GM12878 (cell line): ENCODE measurements around the gene PODN. TPM values are rescaled to one million over a fixed set of nuclear protein-coding genes. Genes with fewer than 3 reads are reported as not detected.

Experiments used
- ATAC-seq: fragments of 200-7000 bp; cut with Tn5 transposase; 3 replicates; pipeline ENCODE4 v1.9.1; 2020; ENCODE audit warnings: mild to moderate bottlenecking, moderate library complexity
- BruUV-seq: library from RNA; stranded (reverse); fragments of 400-500 nt; replicated peaks from 2 replicates; lab custom pipeline; 2021; lab: Mats Ljungman, UMichigan
- CTCF ChIA-PET: fragments of 300-600 bp; sonication (Branson Sonifier 250); formaldehyde crosslinking; extraction: SDS; loops from one replicate; lab custom pipeline; 2021; ENCODE audit warnings: inconsistent platforms; lab: Yijun Ruan, JAX
- POLR2A ChIA-PET: fragments of 350-600 bp; formaldehyde crosslinking; extraction: SDS; loops from one replicate; lab custom pipeline; 2021; ENCODE audit warnings: inconsistent platforms; lab: Charles Lee
- RAD21 ChIA-PET: fragments of 300-600 bp; sonication (Branson Sonifier 250); formaldehyde crosslinking; loops from one replicate; lab custom pipeline; 2023; ENCODE audit warnings: antibody characterized with exemption; ENCODE audit not compliant: unreplicated experiment; lab: Charles Lee
- SMC1A ChIA-PET: fragments of 300-600 bp; sonication (Branson Sonifier 250); formaldehyde crosslinking; loops from one replicate; lab custom pipeline; 2023; ENCODE audit not compliant: unreplicated experiment, uncharacterized antibody; lab: Charles Lee
- DNase-seq: peaks from one replicate; pipeline ENCODE4 v3.0.0-alpha.2; 2011; ENCODE audit warnings: low read depth, low spot score
- FAIRE-seq: peaks from 3 replicates; lab custom pipeline; 2011; peaks lifted over from hg19 to GRCh38; lab: Jason Lieb, UNC
- H2AFZ ChIP-seq: 2 replicates; pipeline ENCODE4 v1.6.0; 2011; ENCODE audit warnings: low read depth, low read length, control low read depth; ENCODE audit not compliant: control insufficient read depth
- H3K27ac ChIP-seq: 2 replicates; pipeline ENCODE4 v1.5.1; 2011; ENCODE audit warnings: control low read depth; ENCODE audit not compliant: control insufficient read depth, insufficient read depth
- H3K27me3 ChIP-seq, 2 experiments: replicated peaks in 1 of 2; 2 replicates each; pipeline versions ENCODE4 v1.6.0 to v1.6.1; 2011; ENCODE audit warnings: low read length in 1 of 2; ENCODE audit not compliant: control insufficient read depth in 2 of 2, insufficient read depth in 2 of 2
- H3K36me3 ChIP-seq, 2 experiments: 2 replicates each; pipeline ENCODE4 v1.5.1; 2011; ENCODE audit warnings: low read length in 1 of 2; ENCODE audit not compliant: control insufficient read depth in 2 of 2, insufficient read depth in 2 of 2
- H3K4me1 ChIP-seq: 2 replicates; pipeline ENCODE4 v1.6.1; 2011; ENCODE audit warnings: mild to moderate bottlenecking, low read length, moderate library complexity, mixed read lengths; ENCODE audit not compliant: control insufficient read depth, insufficient read depth
- H3K4me2 ChIP-seq: 2 replicates; pipeline ENCODE4 v1.6.0; 2011; ENCODE audit warnings: control low read depth; ENCODE audit not compliant: control insufficient read depth, insufficient read depth
- H3K4me3 ChIP-seq: fragments of 200-600 bp; sonication (generic); 2 replicates; pipeline ENCODE4 v1.5.1; 2016
- H3K79me2 ChIP-seq: 2 replicates; pipeline ENCODE4 v1.6.0; 2011; ENCODE audit warnings: low read length; ENCODE audit not compliant: control insufficient read depth, insufficient read depth
- H3K9ac ChIP-seq: 2 replicates; pipeline ENCODE4 v1.8.0; 2011; ENCODE audit warnings: low read length, control low read depth, mixed read lengths; ENCODE audit not compliant: control insufficient read depth, insufficient read depth
- H3K9me3 ChIP-seq: replicated peaks from 3 replicates; pipeline ENCODE4 v1.5.1; 2011; ENCODE audit warnings: mild to moderate bottlenecking, low read length; ENCODE audit not compliant: control insufficient read depth, insufficient read depth
- H4K20me1 ChIP-seq: 2 replicates; pipeline ENCODE4 v1.6.0; 2011; ENCODE audit not compliant: control insufficient read depth, insufficient read depth
- BCL11A ChIP-seq: IDR thresholded peaks from 2 replicates; pipeline ENCODE4 v1.6.1; 2011; ENCODE audit warnings: low read depth, low read length
- E2F4 ChIP-seq: IDR thresholded peaks from 2 replicates; pipeline ENCODE4 v1.6.1; 2012; ENCODE audit warnings: low read depth, low read length, improper control_type of control experiment
- GABPA ChIP-seq: IDR thresholded peaks from 2 replicates; pipeline ENCODE4 v1.6.1; 2014; ENCODE audit warnings: antibody characterized with exemption, low read depth, mild to moderate bottlenecking, inconsistent platforms
- HSF1 ChIP-seq: fragments of 150-350 bp; IDR thresholded peaks from 2 replicates; pipeline ENCODE4 v1.6.1; 2014; ENCODE audit warnings: mild to moderate bottlenecking, low read depth, low read length
- IKZF1 ChIP-seq: fragments of 450-650 bp; conservative IDR thresholded peaks from 2 replicates; pipeline ENCODE4 v1.6.1; 2017; ENCODE audit warnings: antibody characterized with exemption, mild to moderate bottlenecking
- MAX ChIP-seq: IDR thresholded peaks from 2 replicates; pipeline ENCODE4 v1.6.1; 2012; ENCODE audit warnings: low read depth, low read length, improper control_type of control experiment
- NRF1 ChIP-seq: conservative IDR thresholded peaks from 2 replicates; pipeline ENCODE4 v1.6.1; 2011; ENCODE audit warnings: mild to moderate bottlenecking, low read depth, low read length, improper control_type of control experiment
- POLR2AphosphoS5 ChIP-seq: IDR thresholded peaks from 2 replicates; pipeline ENCODE4 v1.6.1; 2011; ENCODE audit warnings: mild to moderate bottlenecking, low read length, inconsistent platforms
- SKIL ChIP-seq: fragments of 450-650 bp; IDR thresholded peaks from 2 replicates; pipeline ENCODE4 v1.6.1; 2017; ENCODE audit warnings: mild to moderate bottlenecking, low read depth, inconsistent platforms; ENCODE audit not compliant: poor library complexity, severe bottlenecking
- SP1 ChIP-seq: IDR thresholded peaks from one replicate; pipeline ENCODE4 v1.6.1; 2011; ENCODE audit warnings: low read depth, low read length
- YBX1 ChIP-seq: fragments of 450-650 bp; IDR thresholded peaks from 2 replicates; pipeline ENCODE4 v1.6.1; 2016; ENCODE audit warnings: antibody characterized with exemption
- ZBED1 ChIP-seq: IDR thresholded peaks from 2 replicates; pipeline ENCODE4 v1.6.1; 2016; ENCODE audit warnings: borderline replicate concordance
- WGBS: methylation state at CpG from one replicate; pipeline ENCODE4 v1.1.6; 2016; ENCODE audit warnings: low lambda C conversion rate; ENCODE audit not compliant: insufficient replicate concordance, insufficient coverage; ENCODE audit errors: missing lambda C conversion rate; 5-methylcytosine and 5-hydroxymethylcytosine counted together
- in situ Hi-C: fragments of 300-500 bp; cut with MboI; formaldehyde crosslinking; loops from 9 replicates; pipeline ENCODE4 v1.14.3; 2018; ENCODE audit warnings: mixed read lengths
- intact Hi-C: fragments of 100-400 bp; cut with micrococcal nuclease; formaldehyde crosslinking; loops from one replicate; pipeline ENCODE4 v1.14.2; 2022; ENCODE audit not compliant: unreplicated experiment
- polyA plus RNA-seq, 11 experiments: library from polyadenylated mRNA; depleted of rRNA in 4 of 11; unstranded in 6 of 11; stranded (reverse) in 5 of 11; fragments of >200 nt; fragmentation: Nextera tagmentation in 4 of 11; fragmentation: Illumina TruSeq in 1 of 11; extraction: Ambion mirVana in 4 of 11; extraction: Trizol in 1 of 11; gene quantifications; 1 replicate in 1 of 11; 2 replicates in 10 of 11; pipeline versions ENCODE4 v1.2.1 to v1.2.3, GENCODE V29; 2011 to 2016; ENCODE audit warnings: inconsistent platforms in 2 of 11, missing spikeins in 2 of 11, low read depth in 1 of 11
- total RNA-seq, 4 experiments: library from RNA; depleted of rRNA in 3 of 4; stranded (reverse); fragments of >200 nt in 3 of 4; fragmentation: Illumina TruSeq in 1 of 4; extraction: Trizol in 1 of 4; gene quantifications; 2 replicates each; pipeline versions ENCODE4 v1.2.1 to v1.2.3, GENCODE V29; 2013 to 2021

The PODN gene
- total and polyA plus RNA-seq, 10 of the 15 experiments (the other 5 are each of a cell fraction or from before 2014, with no cell fraction given) = 0.10 TPM; not detected in 9

- no peak for TF ChIP-seq BCL11A
- no peak for TF ChIP-seq POLR2AphosphoS5
- no peak for TF ChIP-seq IKZF1
- no peak for TF ChIP-seq ZBED1
- TF ChIP-seq YBX1 = no peak
- TF ChIP-seq GABPA = no peak
- TF ChIP-seq HSF1 = no peak
- TF ChIP-seq NRF1 = no peak
- no peak for TF ChIP-seq E2F4
- no peak for TF ChIP-seq MAX
- no peak for TF ChIP-seq SKIL
- TF ChIP-seq SP1 = no peak
- Histone ChIP-seq H3K4me1 (no peaks in the 10 kb centered on the region), H4K20me1 (no peaks in the 10 kb centered on the region), H3K9me3 (no peaks in the 10 kb centered on the region), H3K9ac (no peak overlapping the region), H3K4me3 (no peak overlapping the region), H3K36me3 (no peaks in the 10 kb centered on the region), H3K27me3 (peaks cover 5 to 10% of the 10 kb centered on the region in 2 experiments), H3K27ac (no peak overlapping the region), H3K4me2 (no peak overlapping the region), H3K79me2 (no peaks in the 10 kb centered on the region), H2AFZ (no peak overlapping the region)
- ChIA-PET RAD21 (no interaction called here), SMC1A (interaction anchor here (0.9 kb wide), 1 partner anchor 22 kb away, joined by 4 read pairs; no protein-coding TSS in a partner anchor), CTCF (interaction anchor here (0.6 kb wide), 1 partner anchor 594 kb away, joined by 3 read pairs; no protein-coding TSS in a partner anchor), POLR2A (no interaction called here)
- BruUV-seq = no TSS peak
- no peak for FAIRE-seq
- WGBS = 42% methylated on average over 9 of the region's 9 CpGs
- DNase-seq = no peak
- intact Hi-C loops = no loop called here
- in situ Hi-C loops = no loop called here
- no peak for ATAC-seq
Measured at GRCh38 chr1:53063744-53064515, 1.9 kb downstream of the PODN start.
